IMR-90 (cell line): Measurements from ENCODE around the gene FMNL3. TPM values are rescaled to one million over a fixed set of nuclear protein-coding genes. Genes with fewer than 3 reads are reported as not detected.

ENCODE experiments used
- ATAC-seq: fragments of 200-7000 bp; cut with Tn5 transposase; 2 replicates; pipeline ENCODE4 v1.9.1; 2020; ENCODE audit warnings: low read depth, mild to moderate bottlenecking, moderate library complexity
- BruUV-seq: library from RNA; stranded (reverse); fragments of 400-500 nt; replicated peaks from 2 replicates; lab custom pipeline; 2021; lab: Mats Ljungman, UMichigan
- CTCF ChIA-PET: fragments of 300-600 bp; formaldehyde crosslinking; extraction: SDS; loops from one replicate; lab custom pipeline; 2021; ENCODE audit warnings: antibody characterized with exemption; lab: Yijun Ruan, JAX
- POLR2A ChIA-PET: fragments of 300-600 bp; sonication (Branson Sonifier 250); formaldehyde crosslinking; loops from one replicate; lab custom pipeline; 2022; ENCODE audit warnings: antibody characterized with exemption; ENCODE audit not compliant: unreplicated experiment; lab: Charles Lee
- DNase-seq: peaks from one replicate; pipeline ENCODE4 v3.0.0; 2013
- H2AFZ ChIP-seq: replicated peaks from 2 replicates; pipeline ENCODE3; 2013; ENCODE audit warnings: low read length, mild to moderate bottlenecking; ENCODE audit not compliant: poor library complexity
- H2AK5ac ChIP-seq: 2 replicates; pipeline ENCODE4 v1.6.1; 2013; ENCODE audit warnings: low read depth, low read length, inconsistent platforms
- H2AK9ac ChIP-seq: replicated peaks from 2 replicates; pipeline ENCODE3; 2013; ENCODE audit warnings: mild to moderate bottlenecking, low read depth, low read length, moderate library complexity; ENCODE audit not compliant: poor library complexity
- H2BK120ac ChIP-seq: 2 replicates; pipeline ENCODE4 v1.6.1; 2013; ENCODE audit warnings: low read depth, low read length, inconsistent platforms
- H2BK15ac ChIP-seq: 3 replicates; pipeline ENCODE4 v1.6.1; 2013; ENCODE audit warnings: low read depth, low read length, inconsistent platforms
- H2BK20ac ChIP-seq: 2 replicates; pipeline ENCODE4 v1.6.1; 2013; ENCODE audit warnings: low read depth, mild to moderate bottlenecking, inconsistent platforms, low read length, moderate library complexity
- H2BK5ac ChIP-seq: 2 replicates; pipeline ENCODE4 v1.6.1; 2013; ENCODE audit warnings: mild to moderate bottlenecking, low read depth, low read length, inconsistent platforms; ENCODE audit not compliant: poor library complexity, severe bottlenecking
- H3K14ac ChIP-seq: replicated peaks from 2 replicates; pipeline ENCODE4 v1.6.1; 2013; ENCODE audit warnings: low read depth, low read length, inconsistent platforms
- H3K18ac ChIP-seq: 2 replicates; pipeline ENCODE4 v1.6.1; 2013; ENCODE audit warnings: low read depth, low read length, control low read depth
- H3K23ac ChIP-seq: 2 replicates; pipeline ENCODE4 v1.6.1; 2013; ENCODE audit warnings: low read depth, low read length, inconsistent platforms
- H3K27ac ChIP-seq: 2 replicates; pipeline ENCODE4 v1.5.1; 2013; ENCODE audit warnings: mild to moderate bottlenecking, control low read depth, low read length; ENCODE audit not compliant: insufficient read depth
- H3K27me3 ChIP-seq: 2 replicates; pipeline ENCODE4 v1.6.1; 2013; ENCODE audit warnings: low read length; ENCODE audit not compliant: control insufficient read depth, insufficient read depth
- H3K36me3 ChIP-seq: 2 replicates; pipeline ENCODE4 v1.6.1; 2013; ENCODE audit warnings: low read length, mixed read lengths; ENCODE audit not compliant: control insufficient read depth, insufficient read depth
- H3K4ac ChIP-seq: 2 replicates; pipeline ENCODE4 v1.6.1; 2013; ENCODE audit warnings: low read depth, low read length, inconsistent platforms
- H3K4me1 ChIP-seq: 2 replicates; pipeline ENCODE4 v1.6.1; 2013; ENCODE audit warnings: low read length, mixed read lengths; ENCODE audit not compliant: control insufficient read depth, insufficient read depth
- H3K4me2 ChIP-seq: 2 replicates; pipeline ENCODE4 v1.6.1; 2013; ENCODE audit warnings: low read depth, mild to moderate bottlenecking, control low read depth, low read length, moderate library complexity
- H3K4me3 ChIP-seq: 2 replicates; pipeline ENCODE4 v1.5.1; 2013; ENCODE audit warnings: low read depth, mild to moderate bottlenecking, control low read depth, low read length, moderate library complexity; ENCODE audit not compliant: insufficient read depth
- H3K56ac ChIP-seq: 2 replicates; pipeline ENCODE4 v1.6.1; 2013; ENCODE audit warnings: low read length, inconsistent platforms; ENCODE audit not compliant: insufficient read depth; ENCODE audit errors: extremely low read depth
- H3K79me1 ChIP-seq, 2 experiments: 2 replicates each; pipeline ENCODE4 v1.6.1; 2013; ENCODE audit warnings: low read length in 2 of 2, inconsistent platforms in 1 of 2, low read depth in 1 of 2
- H3K9ac ChIP-seq: 2 replicates; pipeline ENCODE4 v1.6.1; 2013; ENCODE audit warnings: low read depth, low read length, control low read depth
- H3K9me1 ChIP-seq: 2 replicates; pipeline ENCODE4 v1.6.1; 2013; ENCODE audit warnings: low read length, inconsistent platforms; ENCODE audit not compliant: insufficient read depth
- H3K9me3 ChIP-seq: 2 replicates; pipeline ENCODE4 v1.6.1; 2013; ENCODE audit warnings: low read length; ENCODE audit not compliant: control insufficient read depth, insufficient read depth
- H4K20me1 ChIP-seq: 2 replicates; pipeline ENCODE4 v1.6.1; 2013; ENCODE audit warnings: low read length, inconsistent platforms; ENCODE audit not compliant: insufficient read depth
- H4K5ac ChIP-seq: 2 replicates; pipeline ENCODE4 v1.6.1; 2013; ENCODE audit warnings: mild to moderate bottlenecking, low read depth, low read length, control low read depth
- H4K8ac ChIP-seq, 2 experiments: 2 replicates each; pipeline ENCODE4 v1.6.1; 2013; ENCODE audit warnings: low read depth in 2 of 2, low read length in 2 of 2, control low read depth in 1 of 2, inconsistent platforms in 1 of 2
- H4K91ac ChIP-seq: 2 replicates; pipeline ENCODE4 v1.6.1; 2013; ENCODE audit warnings: low read depth, low read length, inconsistent platforms; ENCODE audit not compliant: insufficient read depth
- BHLHE40 ChIP-seq: fragments of 150-350 bp; IDR thresholded peaks from 2 replicates; pipeline ENCODE4 v1.6.1; 2016; ENCODE audit warnings: mild to moderate bottlenecking, low read depth, low read length
- CHD1 ChIP-seq: IDR thresholded peaks from 2 replicates; pipeline ENCODE4 v1.6.1; 2012; ENCODE audit warnings: low read depth, low read length, improper control_type of control experiment
- CTCF ChIP-seq: conservative IDR thresholded peaks from 2 replicates; pipeline ENCODE4 v1.5.1; 2012; ENCODE audit warnings: mild to moderate bottlenecking, low read depth, low read length, improper control_type of control experiment
- ELK1 ChIP-seq: fragments of 150-350 bp; IDR thresholded peaks from 2 replicates; pipeline ENCODE4 v1.6.1; 2016; ENCODE audit warnings: low read depth, mild to moderate bottlenecking, low read length, moderate library complexity, borderline replicate concordance
- FOS ChIP-seq: fragments of 150-350 bp; IDR thresholded peaks from 2 replicates; pipeline ENCODE4 v1.6.1; 2016; ENCODE audit warnings: low read depth, low read length
- MAFK ChIP-seq: IDR thresholded peaks from 2 replicates; pipeline ENCODE4 v1.6.1; 2012; ENCODE audit warnings: low read depth, low read length, improper control_type of control experiment
- MAZ ChIP-seq: IDR thresholded peaks from 2 replicates; pipeline ENCODE4 v1.6.1; 2012; ENCODE audit warnings: low read depth, mild to moderate bottlenecking, low read length, improper control_type of control experiment, moderate library complexity, borderline replicate concordance
- MXI1 ChIP-seq: IDR thresholded peaks from 2 replicates; pipeline ENCODE4 v1.6.1; 2012; ENCODE audit warnings: low read depth, mild to moderate bottlenecking, low read length, moderate library complexity, borderline replicate concordance
- POLR2A ChIP-seq: IDR thresholded peaks from 2 replicates; pipeline ENCODE4 v1.6.1; 2012; ENCODE audit warnings: mild to moderate bottlenecking, low read depth, low read length
- RAD21 ChIP-seq: IDR thresholded peaks from 2 replicates; pipeline ENCODE4 v1.6.1; 2012; ENCODE audit warnings: low read length, improper control_type of control experiment
- RCOR1 ChIP-seq: IDR thresholded peaks from 2 replicates; pipeline ENCODE4 v1.6.1; 2012; ENCODE audit warnings: mild to moderate bottlenecking, low read length, improper control_type of control experiment; ENCODE audit not compliant: insufficient replicate concordance
- SMC3 ChIP-seq: fragments of 150-350 bp; IDR thresholded peaks from 2 replicates; pipeline ENCODE4 v1.6.1; 2016; ENCODE audit warnings: low read depth, mild to moderate bottlenecking, antibody characterized with exemption, low read length, moderate library complexity
- WGBS, 2 experiments: methylation state at CpG; one replicate each; pipeline versions ENCODE4 v1.1.5 to v1.1.7; 2013; ENCODE audit warnings: missing lambda C conversion rate in 2 of 2; ENCODE audit not compliant: insufficient read length in 1 of 2; ENCODE audit errors: extremely low coverage in 2 of 2; 5-methylcytosine and 5-hydroxymethylcytosine counted together
- dilution Hi-C: fragments of 300-500 bp; cut with HindIII; formaldehyde crosslinking; loops from one replicate; pipeline ENCODE4 v1.14.3; 2018; ENCODE audit warnings: low sequenced_read_pairs; ENCODE audit not compliant: unreplicated experiment
- in situ Hi-C: fragments of 300-500 bp; cut with MboI; formaldehyde crosslinking; loops from 3 replicates; pipeline ENCODE4 v1.14.3; 2019; ENCODE audit warnings: low sequenced_read_pairs, inconsistent platforms, mixed read lengths
- intact Hi-C: fragments of 100-400 bp; cut with micrococcal nuclease; formaldehyde crosslinking; loops from 2 replicates; pipeline ENCODE4 v1.10.0; 2022
- polyA plus RNA-seq, 3 experiments: library from polyadenylated mRNA; depleted of rRNA; stranded (reverse); fragments of >200 nt; gene quantifications; 2 replicates each; pipeline ENCODE4 v1.2.3, GENCODE V29; 2012; ENCODE audit warnings: low replicate concordance in 1 of 3
- total RNA-seq: library from RNA; depleted of rRNA; stranded (reverse); fragments of >200 nt; gene quantifications from 2 replicates; pipeline ENCODE4 v1.2.3, GENCODE V29; 2012

Gene FMNL3
- total and polyA plus RNA-seq, 2 of the 4 experiments (the other 2 are of a cell fraction) = 16.3 to 36.4 TPM

- H2AK5ac ChIP-seq = peak within 1 kb of the TSS; percentile 97
- peak within 1 kb of the TSS; percentile 93 for H3K9ac ChIP-seq
- peak; percentile 100 for DNase-seq
- ChIA-PET POLR2A (interaction anchor here (0.5 to 1.4 kb wide), 5 partner anchors 8 to 102 kb away, joined by 3 to 7 read pairs (median 5); partner anchors contain the start of gene BCDIN3D), CTCF (interaction anchor here (0.6 to 1.4 kb wide), 18 partner anchors 10 to 112 kb away, joined by 3 to 7 read pairs (median 3); partner anchors contain the start of gene FMNL3)
- H4K8ac ChIP-seq = peak within 1 kb of the TSS; percentile 67 to 96
- H3K4me1 ChIP-seq = peaks cover 5% of the 10 kb centered on the region
- H3K14ac ChIP-seq = peak within 1 kb of the TSS; percentile 99
- no peaks in the 10 kb centered on the region for H3K27me3 ChIP-seq
- peak within 1 kb of the TSS; percentile 97 for H3K23ac ChIP-seq
- peak; percentile 98 for ATAC-seq
- WGBS, 2 experiments = 8% methylated on average over 22 of the region's 50 CpGs; no CpG with 5 or more reads in 1 of the 2 experiments
- H2AFZ ChIP-seq = peak within 1 kb of the TSS; percentile 89
- peak within 1 kb of the TSS; percentile 89 for H4K5ac ChIP-seq
- peak within 1 kb of the TSS; percentile 90 for H2BK5ac ChIP-seq
- H2BK20ac ChIP-seq = no peak within 1 kb of the TSS; the same call in 1 of the 2 replicates
- 0 out of 2 replicates have a peak, but pooled peaks cover 2% of the 10 kb centered on the region for H3K36me3 ChIP-seq
- in situ Hi-C loops (no loop called here), dilution Hi-C loops (no loop called here), intact Hi-C loops (loop anchor here (1.0 kb wide), 2 partner anchors 34 to 97 kb away; partner anchors contain the start of gene FMNL3)
- peak within 1 kb of the TSS; percentile 90 for H3K27ac ChIP-seq
- peak within 1 kb of the TSS; percentile 59; the same call in 1 of the 2 replicates for H2BK120ac ChIP-seq
- H2BK15ac ChIP-seq = peak within 1 kb of the TSS; percentile 13; the same call in 1 of the 3 replicates
- peak within 1 kb of the TSS; percentile 93 for H2AK9ac ChIP-seq
- peaks cover 47% of the 10 kb centered on the region for H4K20me1 ChIP-seq
- peak within 1 kb of the TSS; percentile 85 for H3K4me2 ChIP-seq
- BruUV-seq = no TSS peak
- peak within 1 kb of the TSS; percentile 79 for H3K18ac ChIP-seq
- no peaks in the 10 kb centered on the region for H3K9me3 ChIP-seq
- H3K4ac ChIP-seq = peak within 1 kb of the TSS; percentile 98
- peaks cover 3% of the 10 kb centered on the region; the same call in 1 of the 2 replicates for H3K9me1 ChIP-seq
- peak within 1 kb of the TSS; percentile 69 for H3K4me3 ChIP-seq
- H3K79me1 ChIP-seq = peaks cover 0 to 19% of the 10 kb centered on the region in 2 experiments; a peak in 2 of 4 replicates
- H4K91ac ChIP-seq = peak within 1 kb of the TSS; percentile 88
- peak within 1 kb of the TSS; percentile 97 for H3K56ac ChIP-seq
- TF ChIP-seq RCOR1 (no peak), CHD1 (peak; percentile 95; the same call in 1 of the 2 replicates), RAD21 (peak; percentile 72), CTCF (peak; percentile 95), MAZ (peak; percentile 2; the same call in 1 of the 2 replicates), MAFK (no peak), MXI1 (peak; percentile 1; the same call in 1 of the 2 replicates), FOS (no peak), BHLHE40 (peak; percentile 21; the same call in 1 of the 2 replicates), ELK1 (no peak), POLR2A (peak; percentile 99), SMC3 (peak; percentile 52; the same call in 1 of the 2 replicates)
Measured at GRCh38 chr12:49740930-49741881, 34.0 kb upstream of the FMNL3 start, which contains the start of gene TMBIM6. TMBIM6 (plus strand) TSS chr12:49741557; CDS start chr12:49752494, 10,937 bp downstream.
